ENCODE results near the gene NOLC1.

Gene NOLC1

GRCh38 chr10:102121739-102122372, 30.3 kb upstream of the NOLC1 start:
- no peak for DNase-seq (ENCODE audit: low read depth)

GRCh38 chr10:102122450-102122849, 29.7 kb upstream of the NOLC1 start:
- no peak for DNase-seq (ENCODE audit: low read depth)

GRCh38 chr10:102123223-102123622, 29.0 kb upstream of the NOLC1 start:
- DNase-seq (ENCODE audit: low read depth) = no peak

GRCh38 chr10:102131286-102132170, 20.7 kb upstream of the NOLC1 start:
- no peak for DNase-seq (ENCODE audit: low read depth)

GRCh38 chr10:102132193-102132562, 20.0 kb upstream of the NOLC1 start:
- DNase-seq (ENCODE audit: low read depth) = no peak

- peak; percentile 97 for DNase-seq (ENCODE audit: low read depth)
Measured at GRCh38 chr10:102132563-102133372, 19.4 kb upstream of the NOLC1 start, which contains the start of gene PPRC1. TSS of gene PPRC1 (plus strand) at chr10:102133040. CDS start at chr10:102133069, 29 bp downstream.

- DNase-seq (ENCODE audit: low read depth) = no peak
Measured at GRCh38 chr10:102133373-102134195, 18.6 kb upstream of the NOLC1 start.

- DNase-seq (ENCODE audit: low read depth) = no peak
Measured at GRCh38 chr10:102134416-102134815, 17.8 kb upstream of the NOLC1 start.

GRCh38 chr10:102135956-102136526, 16.1 kb upstream of the NOLC1 start:
- DNase-seq (ENCODE audit: low read depth) = no peak

- DNase-seq (ENCODE audit: low read depth) = no peak
Measured at GRCh38 chr10:102139281-102140110, 12.7 kb upstream of the NOLC1 start.

- DNase-seq (ENCODE audit: low read depth) = no peak
Measured at GRCh38 chr10:102140218-102140617, 12.0 kb upstream of the NOLC1 start.

- DNase-seq (ENCODE audit: low read depth) = no peak
Measured at GRCh38 chr10:102140913-102141540, 11.2 kb upstream of the NOLC1 start.

GRCh38 chr10:102141583-102142107, 10.5 kb upstream of the NOLC1 start:
- DNase-seq (ENCODE audit: low read depth) = no peak

- no peak for DNase-seq (ENCODE audit: low read depth)
Measured at GRCh38 chr10:102146971-102147428, 5.2 kb upstream of the NOLC1 start.

GRCh38 chr10:102147561-102147960, 4.6 kb upstream of the NOLC1 start:
- DNase-seq (ENCODE audit: low read depth) = no peak

GRCh38 chr10:102148275-102148674, 3.9 kb upstream of the NOLC1 start:
- DNase-seq (ENCODE audit: low read depth) = no peak

GRCh38 chr10:102150970-102151773, 1.0 kb upstream of the NOLC1 start:
- DNase-seq (ENCODE audit: low read depth) = no peak

- DNase-seq (ENCODE audit: low read depth) = no peak
Measured at GRCh38 chr10:102152545-102152890, 329 bp downstream of the NOLC1 start.

Measured in T follicular helper cell (primary cell).